Epithelial cell of alveolus of lung (primary cell): ENCODE data around the gene GLYATL2. TPM values are rescaled to one million over a fixed set of nuclear protein-coding genes. Genes with fewer than 3 reads are reported as not detected.

ENCODE experiments used
- total RNA-seq: library from RNA; depleted of rRNA; stranded (reverse); fragments of >200 nt; gene quantifications from 2 replicates; pipeline ENCODE4 v1.2.1, GENCODE V29; 2015

Gene GLYATL2, protein sequence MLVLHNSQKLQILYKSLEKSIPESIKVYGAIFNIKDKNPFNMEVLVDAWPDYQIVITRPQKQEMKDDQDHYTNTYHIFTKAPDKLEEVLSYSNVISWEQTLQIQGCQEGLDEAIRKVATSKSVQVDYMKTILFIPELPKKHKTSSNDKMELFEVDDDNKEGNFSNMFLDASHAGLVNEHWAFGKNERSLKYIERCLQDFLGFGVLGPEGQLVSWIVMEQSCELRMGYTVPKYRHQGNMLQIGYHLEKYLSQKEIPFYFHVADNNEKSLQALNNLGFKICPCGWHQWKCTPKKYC
- 0.88 and 1.4 TPM in 2 replicates for total RNA-seq

GRCh38 chr11:58844361-58845005, at the start of gene GLYATL2:
TSS of gene GLYATL2 (minus strand) at chr11:58844704. CDS start at chr11:58839612, 5,092 bp downstream.

Other genes starting within 250 kb of the GLYATL2 start
- 0.13 and 2.4 TPM in 2 replicates for gene CNTF, start 222.0 kb downstream of the GLYATL2 start, total RNA-seq
- gene GLYAT, start 112.8 kb downstream of the GLYATL2 start, total RNA-seq, result 0.13 TPM in 1 of 2 replicates, not detected in the other
- 0.26 TPM in 1 of 2 replicates, not detected in the other for gene GLYATL1, start 94.8 kb upstream of the GLYATL2 start, total RNA-seq
- gene GLYATL1B, start 241.6 kb upstream of the GLYATL2 start, total RNA-seq, result not detected in 2 replicates